NCI-H2171 (cell line): ENCODE data around the gene FUT1.
A peak's percentile ranks its signal among the peaks of the same experiment; 100 is the strongest.
"Not testable (repeated sequence)": the region's sequence is repeated elsewhere in the genome, so short reads cannot be mapped to it uniquely, and the experiment has no call there.

ENCODE experiments used
- DNase-seq: peaks from one replicate; lab custom pipeline; 2025; lab: John Stamatoyannopoulos, UW

The FUT1 gene

GRCh38 chr19:48752496-48753365 is at the start of gene FUT1:
FUT1 (minus strand) TSS chr19:48752641; CDS start chr19:48751281, 1,360 bp downstream.
- DNase-seq, result peak; percentile 95

- DNase-seq, result no peak
Measured at GRCh38 chr19:48799358-48800300, 47.2 kb upstream of the FUT1 start.

GRCh38 chr19:48798937-48799336 is 46.5 kb upstream of the FUT1 start:
- peak; percentile 35 for DNase-seq

- no peak for DNase-seq
Measured at GRCh38 chr19:48797103-48797502, 44.7 kb upstream of the FUT1 start.

- no peak for DNase-seq
Measured at GRCh38 chr19:48796298-48797083, 44.0 kb upstream of the FUT1 start.

- DNase-seq, result no peak
Measured at GRCh38 chr19:48795685-48796070, 43.2 kb upstream of the FUT1 start.

- DNase-seq, result peak; percentile 86
Measured at GRCh38 chr19:48795055-48795684, 42.7 kb upstream of the FUT1 start.

- DNase-seq, result no peak
Measured at GRCh38 chr19:48794291-48794690, 41.9 kb upstream of the FUT1 start.

GRCh38 chr19:48793271-48793670 is 40.8 kb upstream of the FUT1 start:
- DNase-seq, result no peak

- not testable (repeated sequence) for DNase-seq
Measured at GRCh38 chr19:48787331-48787730, 34.9 kb upstream of the FUT1 start.

- DNase-seq, result not testable (repeated sequence)
Measured at GRCh38 chr19:48786422-48786821, 34.0 kb upstream of the FUT1 start.

GRCh38 chr19:48784527-48784926 is 32.1 kb upstream of the FUT1 start:
- DNase-seq, result no peak

- no peak for DNase-seq
Measured at GRCh38 chr19:48780631-48781391, 28.4 kb upstream of the FUT1 start.

- DNase-seq, result no peak
Measured at GRCh38 chr19:48779636-48780035, 27.2 kb upstream of the FUT1 start.

GRCh38 chr19:48777720-48778119 is 25.3 kb upstream of the FUT1 start:
- DNase-seq, result no peak

- no peak for DNase-seq
Measured at GRCh38 chr19:48777139-48777538, 24.7 kb upstream of the FUT1 start.

GRCh38 chr19:48772503-48772953 is 20.1 kb upstream of the FUT1 start:
- no peak for DNase-seq

- no peak for DNase-seq
Measured at GRCh38 chr19:48770734-48771472, 18.5 kb upstream of the FUT1 start.

GRCh38 chr19:48770266-48770665 is 17.8 kb upstream of the FUT1 start:
- DNase-seq, result no peak
